Ishikawa (cell line): ENCODE results near the gene ACY1.

Experiments used
- CEBPB ChIP-seq: IDR thresholded peaks from 2 replicates; pipeline ENCODE4 v1.6.1; 2012
- CREB1 ChIP-seq: IDR thresholded peaks from 2 replicates; pipeline ENCODE4 v1.6.1; 2012; ENCODE audit warnings: low read depth
- EGR1 ChIP-seq: IDR thresholded peaks from 2 replicates; pipeline ENCODE4 v1.6.1; 2012
- EP300 ChIP-seq: IDR thresholded peaks from 2 replicates; pipeline ENCODE4 v1.6.1; 2012; ENCODE audit warnings: borderline replicate concordance
- FOXM1 ChIP-seq: IDR thresholded peaks from 2 replicates; pipeline ENCODE4 v1.6.1; 2012; ENCODE audit warnings: low read depth, borderline replicate concordance
- MAX ChIP-seq: IDR thresholded peaks from 2 replicates; pipeline ENCODE4 v1.6.1; 2012
- NFIC ChIP-seq: IDR thresholded peaks from 2 replicates; pipeline ENCODE4 v1.6.1; 2012
- RAD21 ChIP-seq: IDR thresholded peaks from 2 replicates; pipeline ENCODE4 v1.6.1; 2012; ENCODE audit warnings: low read depth
- REST ChIP-seq: IDR thresholded peaks from 2 replicates; pipeline ENCODE4 v1.6.1; 2012; ENCODE audit warnings: low read depth, mild to moderate bottlenecking
- TAF1 ChIP-seq: IDR thresholded peaks from 2 replicates; pipeline ENCODE4 v1.6.1; 2012; ENCODE audit warnings: low read depth, mild to moderate bottlenecking
- TCF12 ChIP-seq: IDR thresholded peaks from 2 replicates; pipeline ENCODE4 v1.6.1; 2012; ENCODE audit warnings: low read depth
- TEAD4 ChIP-seq: IDR thresholded peaks from 2 replicates; pipeline ENCODE4 v1.6.1; 2012
- USF1 ChIP-seq: IDR thresholded peaks from 2 replicates; pipeline ENCODE4 v1.6.1; 2012
- YY1 ChIP-seq: IDR thresholded peaks from 2 replicates; pipeline ENCODE4 v1.6.1; 2012; ENCODE audit warnings: low read depth
- ZBTB7A ChIP-seq: IDR thresholded peaks from 2 replicates; pipeline ENCODE4 v1.6.1; 2012; ENCODE audit warnings: low read depth

ACY1 gene

GRCh38 chr3:52012699-52013098 is 29.4 kb downstream of the ACY1 start:
- no peak for TF ChIP-seq NFIC

DNA sequence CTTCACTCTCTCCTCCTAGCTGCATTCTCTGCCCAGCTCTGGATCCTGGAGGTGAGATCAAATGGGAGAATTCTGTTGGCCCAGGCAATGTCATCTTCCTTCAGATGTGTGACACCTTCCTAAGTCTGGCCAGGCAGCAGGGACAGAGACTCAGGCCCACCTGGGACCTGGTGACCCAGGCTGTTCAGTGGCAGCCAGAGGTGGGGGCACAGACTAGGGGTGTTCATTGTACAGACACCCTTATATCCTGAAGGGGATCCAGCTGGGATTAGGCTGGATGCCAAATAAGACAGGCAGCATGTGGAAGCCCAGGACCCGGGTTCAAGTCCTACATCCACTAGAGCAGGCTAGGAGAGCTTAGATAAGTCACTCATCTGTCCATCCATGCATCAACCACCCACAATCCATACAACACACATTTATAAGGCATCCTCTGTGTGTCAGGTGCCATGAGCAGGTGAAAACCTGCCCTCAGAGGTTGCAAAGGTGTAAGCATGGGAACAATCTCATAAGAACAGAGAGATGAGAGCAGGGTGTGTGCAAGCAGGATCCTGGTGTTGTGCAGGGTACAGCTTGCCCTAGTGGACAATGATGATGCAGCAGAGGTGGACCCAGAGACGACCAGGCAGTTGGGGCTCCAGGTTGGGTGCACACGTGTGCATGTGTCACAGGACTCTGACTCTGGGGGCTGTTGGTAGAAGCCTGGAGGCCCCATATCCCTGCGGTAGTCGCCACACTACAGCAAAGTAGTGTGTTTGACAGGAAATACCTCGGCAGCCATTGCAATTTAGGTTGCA is 30.7 kb downstream of the ACY1 start:
- TF ChIP-seq FOXM1 (no peak), EP300 (no peak), TCF12 (no peak), CREB1 (no peak), ZBTB7A (no peak), MAX (no peak), YY1 (no peak), NFIC (no peak), USF1 (no peak), CEBPB (no peak), TEAD4 (no peak), REST (no peak), RAD21 (no peak), TAF1 (no peak), EGR1 (no peak)

- TF ChIP-seq RAD21 (peak; percentile 33; the same call in 1 of the 2 replicates), EP300 (no peak)
Observed at GRCh38 chr3:52014613-52015012, 31.3 kb downstream of the ACY1 start.

GRCh38 chr3:52015438-52016228 is 32.3 kb downstream of the ACY1 start:
- TF ChIP-seq REST, result no peak
- TF ChIP-seq CEBPB, result no peak
- TF ChIP-seq TEAD4, result no peak
- no peak for TF ChIP-seq NFIC
- TF ChIP-seq RAD21, result no peak
- no peak for TF ChIP-seq TAF1
- TF ChIP-seq TCF12, result no peak
- no peak for TF ChIP-seq EP300
- TF ChIP-seq YY1, result no peak
- no peak for TF ChIP-seq FOXM1
- TF ChIP-seq ZBTB7A, result no peak
- no peak for TF ChIP-seq EGR1
- no peak for TF ChIP-seq USF1

GRCh38 chr3:52017586-52017985 is 34.3 kb downstream of the ACY1 start:
- no peak for TF ChIP-seq USF1
- TF ChIP-seq ZBTB7A, result no peak
- no peak for TF ChIP-seq TCF12
- TF ChIP-seq YY1, result no peak
- TF ChIP-seq EP300, result no peak
- no peak for TF ChIP-seq REST
- no peak for TF ChIP-seq TEAD4
- no peak for TF ChIP-seq CREB1
- TF ChIP-seq RAD21, result no peak
- no peak for TF ChIP-seq EGR1
- TF ChIP-seq FOXM1, result no peak
- no peak for TF ChIP-seq CEBPB
- TF ChIP-seq MAX, result no peak
- TF ChIP-seq TAF1, result no peak
- TF ChIP-seq NFIC, result no peak
